SK-N-SH (cell line): ENCODE results near the gene PTPRD.

Experiments
- SMC3 ChIP-seq: IDR thresholded peaks from 2 replicates; pipeline ENCODE4 v1.6.1; 2012; ENCODE audit warnings: low read depth, low read length, improper control_type of control experiment
- YY1 ChIP-seq: IDR thresholded peaks from 2 replicates; pipeline ENCODE4 v1.4.0; 2012; ENCODE audit warnings: low read depth, mild to moderate bottlenecking

GRCh38 chr9:10255758-10256157, 357.0 kb downstream of the PTPRD start:
- TF ChIP-seq SMC3 (no peak), YY1 (no peak)
